Neuronal stem cell (in vitro differentiated cells): ENCODE measurements around the gene CHST15.

ENCODE experiments used
- DNase-seq: peaks from one replicate; pipeline ENCODE4 v3.0.0-alpha.2; 2013; ENCODE audit warnings: low spot score
- H2AFZ ChIP-seq: one replicate; pipeline ENCODE4 v1.6.1; 2013; ENCODE audit warnings: mild to moderate bottlenecking, low read length, inconsistent platforms
- H2AK5ac ChIP-seq: 2 replicates; pipeline ENCODE4 v1.6.1; 2013; ENCODE audit warnings: low read depth, mild to moderate bottlenecking, inconsistent platforms, low read length, moderate library complexity, mixed read lengths
- H2BK120ac ChIP-seq: 2 replicates; pipeline ENCODE4 v1.6.1; 2013; ENCODE audit warnings: low read depth, mild to moderate bottlenecking, inconsistent platforms, low read length, moderate library complexity, mixed read lengths
- H2BK12ac ChIP-seq: one replicate; pipeline ENCODE4 v1.6.1; 2013; ENCODE audit warnings: low read length, inconsistent platforms
- H2BK15ac ChIP-seq: 2 replicates; pipeline ENCODE4 v1.6.1; 2013; ENCODE audit warnings: mild to moderate bottlenecking, low read length, inconsistent platforms, mixed read lengths
- H2BK5ac ChIP-seq: one replicate; pipeline ENCODE4 v1.6.1; 2013; ENCODE audit warnings: inconsistent platforms, mild to moderate bottlenecking, low read length, moderate library complexity
- H3K14ac ChIP-seq: one replicate; pipeline ENCODE4 v1.6.1; 2013; ENCODE audit warnings: low read length, inconsistent platforms
- H3K18ac ChIP-seq: 2 replicates; pipeline ENCODE4 v1.6.1; 2013; ENCODE audit warnings: low read length, inconsistent platforms
- H3K23ac ChIP-seq: 2 replicates; pipeline ENCODE4 v1.6.1; 2013; ENCODE audit warnings: low read depth, mild to moderate bottlenecking, mixed read lengths, low read length, inconsistent platforms; ENCODE audit not compliant: poor library complexity
- H3K27ac ChIP-seq: replicated peaks from 3 replicates; pipeline ENCODE4 v1.5.1; 2013; ENCODE audit warnings: low read length, inconsistent platforms
- H3K27me3 ChIP-seq, 3 experiments: 2 replicates each; pipeline ENCODE4 v1.6.1; 2013; ENCODE audit warnings: low read length in 3 of 3, mild to moderate bottlenecking in 2 of 3, inconsistent platforms in 1 of 3, low read depth in 1 of 3, mixed read lengths in 1 of 3, moderate library complexity in 1 of 3; ENCODE audit not compliant: control insufficient read depth in 3 of 3, insufficient read depth in 3 of 3
- H3K36me3 ChIP-seq, 2 donors: replicated peaks in 1 of 2; 2 replicates each; pipeline ENCODE4 v1.6.1; 2013; ENCODE audit warnings: low read length in 2 of 2; ENCODE audit not compliant: control insufficient read depth in 2 of 2, insufficient read depth in 2 of 2
- H3K4ac ChIP-seq: 2 replicates; pipeline ENCODE4 v1.6.1; 2013; ENCODE audit warnings: inconsistent platforms, mild to moderate bottlenecking, low read length, moderate library complexity
- H3K4me1 ChIP-seq, 2 donors: 1 replicate in 1 of 2; 2 replicates in 1 of 2; pipeline ENCODE4 v1.6.1; 2013; ENCODE audit warnings: low read length in 2 of 2, low read depth in 1 of 2; ENCODE audit not compliant: control insufficient read depth in 2 of 2, insufficient read depth in 1 of 2
- H3K4me2 ChIP-seq: one replicate; pipeline ENCODE4 v1.6.1; 2013; ENCODE audit warnings: mild to moderate bottlenecking, low read length, inconsistent platforms; ENCODE audit not compliant: insufficient read depth, poor library complexity, severe bottlenecking
- H3K4me3 ChIP-seq, 2 donors: 2 replicates each; pipeline ENCODE4 v1.5.1; 2013; ENCODE audit warnings: low read length in 2 of 2, mild to moderate bottlenecking in 2 of 2, inconsistent platforms in 1 of 2, moderate library complexity in 1 of 2
- H3K79me1 ChIP-seq: one replicate; pipeline ENCODE4 v1.6.1; 2013; ENCODE audit warnings: low read depth, mild to moderate bottlenecking, inconsistent platforms, low read length, moderate library complexity
- H3K9ac ChIP-seq: one replicate; pipeline ENCODE4 v1.6.1; 2013; ENCODE audit warnings: mild to moderate bottlenecking, low read depth, low read length, inconsistent platforms; ENCODE audit not compliant: poor library complexity
- H3K9me3 ChIP-seq, 2 donors: replicated peaks in 1 of 2; 2 replicates each; pipeline versions ENCODE3 to v1.6.1; 2013; ENCODE audit warnings: low read length in 2 of 2, mild to moderate bottlenecking in 2 of 2, inconsistent platforms in 1 of 2, low read depth in 1 of 2, mixed read lengths in 1 of 2, moderate library complexity in 1 of 2; ENCODE audit not compliant: control insufficient read depth in 2 of 2, insufficient read depth in 1 of 2
- H4K8ac ChIP-seq: one replicate; pipeline ENCODE4 v1.6.1; 2013; ENCODE audit warnings: low read depth, mild to moderate bottlenecking, inconsistent platforms, low read length, moderate library complexity
- H4K91ac ChIP-seq: one replicate; pipeline ENCODE4 v1.6.1; 2013; ENCODE audit warnings: low read length, low read depth, mild to moderate bottlenecking, inconsistent platforms; ENCODE audit not compliant: poor library complexity
- WGBS, 2 donors: extraction: QIAGEN DNeasy Blood & Tissue Kit; methylation state at CpG; one replicate each; pipeline ENCODE4 v1.1.7; 2013; ENCODE audit warnings: missing lambda C conversion rate in 2 of 2, mixed read lengths in 1 of 2; ENCODE audit not compliant: insufficient read length in 2 of 2, insufficient replicate concordance in 1 of 2; ENCODE audit errors: extremely low coverage in 2 of 2; 5-methylcytosine and 5-hydroxymethylcytosine counted together

CHST15 gene

GRCh38 chr10:124063750-124064603 lies 29.4 kb downstream of the CHST15 start:
- Histone ChIP-seq H3K79me1 (no peaks in the 10 kb centered on the region), H3K27ac (no peak overlapping the region), H3K23ac (no peak overlapping the region), H3K4me1 (peaks cover 20 to 31% of the 10 kb centered on the region in 2 donors), H3K4ac (no peak overlapping the region), H3K27me3 (no peaks in the 10 kb centered on the region), H4K8ac (no peak overlapping the region), H3K4me2 (no peak overlapping the region), H2BK120ac (no peak overlapping the region), H3K9ac (no peak overlapping the region), H3K9me3 (no peaks in the 10 kb centered on the region), H4K91ac (no peak overlapping the region), H2BK15ac (no peak overlapping the region), H2AFZ (no peak overlapping the region), H3K14ac (no peak overlapping the region), H2BK12ac (no peak overlapping the region), H3K4me3 (no peak overlapping the region), H3K18ac (no peak overlapping the region), H2AK5ac (no peak overlapping the region), H3K36me3 (no peaks in the 10 kb centered on the region), H2BK5ac (no peak overlapping the region)
- WGBS, 2 donors = no CpG with 5 or more reads among the region's 18 CpGs
- no peak for DNase-seq

- Histone ChIP-seq H3K27me3 (no peaks in the 10 kb centered on the region), H3K23ac (no peak overlapping the region), H3K14ac (no peak overlapping the region), H3K9ac (no peak overlapping the region), H3K4me1 (peaks cover 18 to 31% of the 10 kb centered on the region in 2 donors), H2BK120ac (no peak overlapping the region), H3K36me3 (no peaks in the 10 kb centered on the region), H3K9me3 (no peaks in the 10 kb centered on the region), H3K4ac (no peak overlapping the region), H2AK5ac (no peak overlapping the region), H4K91ac (no peak overlapping the region), H3K79me1 (no peaks in the 10 kb centered on the region), H4K8ac (no peak overlapping the region), H3K4me2 (no peak overlapping the region), H2AFZ (no peak overlapping the region), H3K27ac (no peak overlapping the region), H2BK5ac (no peak overlapping the region), H2BK12ac (no peak overlapping the region), H3K4me3 (no peak overlapping the region), H2BK15ac (no peak overlapping the region), H3K18ac (no peak overlapping the region)
- WGBS, 2 donors = no CpG with 5 or more reads among the region's 15 CpGs
- DNase-seq = no peak
Observed at GRCh38 chr10:124062390-124062789, 31.0 kb downstream of the CHST15 start.

GRCh38 chr10:124061030-124061429 lies 32.4 kb downstream of the CHST15 start:
- no CpG with 5 or more reads among the region's 10 CpGs for WGBS, 2 donors
- H3K14ac ChIP-seq = no peak overlapping the region
- H2BK5ac ChIP-seq = no peak overlapping the region
- no peaks in the 10 kb centered on the region for H3K36me3 ChIP-seq
- no peak overlapping the region for H3K18ac ChIP-seq
- H3K4ac ChIP-seq = no peak overlapping the region
- no peak overlapping the region for H3K4me3 ChIP-seq
- H3K23ac ChIP-seq = no peak overlapping the region
- H2BK15ac ChIP-seq = no peak overlapping the region
- no peaks in the 10 kb centered on the region for H3K9me3 ChIP-seq
- no peak overlapping the region for H3K9ac ChIP-seq
- no peak for DNase-seq
- peaks cover 13 to 21% of the 10 kb centered on the region in 2 donors for H3K4me1 ChIP-seq
- H2AK5ac ChIP-seq = no peak overlapping the region
- H2BK12ac ChIP-seq = no peak overlapping the region
- H4K91ac ChIP-seq = no peak overlapping the region
- H3K79me1 ChIP-seq = no peaks in the 10 kb centered on the region
- no peak overlapping the region for H4K8ac ChIP-seq
- no peak overlapping the region for H3K27ac ChIP-seq
- H3K4me2 ChIP-seq = no peak overlapping the region
- no peaks in the 10 kb centered on the region for H3K27me3 ChIP-seq
- no peak overlapping the region for H2BK120ac ChIP-seq
- no peak overlapping the region for H2AFZ ChIP-seq

- Histone ChIP-seq H4K8ac (no peak overlapping the region), H2BK15ac (no peak overlapping the region), H4K91ac (no peak overlapping the region), H3K4me3 (no peak overlapping the region), H2BK5ac (peak overlapping the region; percentile 8), H3K9ac (no peak overlapping the region), H3K27me3 (no peaks in the 10 kb centered on the region), H3K27ac (no peak overlapping the region), H3K23ac (no peak overlapping the region), H3K4me2 (no peak overlapping the region), H2AFZ (no peak overlapping the region), H2BK12ac (no peak overlapping the region), H3K4ac (no peak overlapping the region), H3K4me1 (peaks cover 10 to 15% of the 10 kb centered on the region in 2 donors), H3K14ac (peak overlapping the region; percentile 26), H3K36me3 (no peaks in the 10 kb centered on the region), H3K79me1 (no peaks in the 10 kb centered on the region), H2AK5ac (no peak overlapping the region), H3K18ac (peak overlapping the region; percentile 58), H2BK120ac (no peak overlapping the region), H3K9me3 (no peaks in the 10 kb centered on the region)
- DNase-seq = no peak
- no CpG with 5 or more reads among the region's 6 CpGs for WGBS, 2 donors
Observed at GRCh38 chr10:124060148-124060720, 33.2 kb downstream of the CHST15 start.
